Neural cell (in vitro differentiated cells): ENCODE results near the gene TRPM4.

Experiments used
- CTCF ChIP-seq: fragments of 450-650 bp; IDR thresholded peaks from 2 replicates; pipeline ENCODE4 v1.5.1; 2014; ENCODE audit warnings: antibody characterized with exemption, mild to moderate bottlenecking, moderate library complexity; ENCODE audit not compliant: poor library complexity, severe bottlenecking
- EP300 ChIP-seq: fragments of 450-650 bp; conservative IDR thresholded peaks from 2 replicates; pipeline ENCODE4 v1.6.1; 2014; ENCODE audit warnings: antibody characterized with exemption, mild to moderate bottlenecking, moderate library complexity; ENCODE audit not compliant: poor library complexity, severe bottlenecking
- EZH2 ChIP-seq: fragments of 200-600, 300-800 bp; shearing (Covaris generic), sonication (generic); IDR thresholded peaks from 2 replicates; pipeline ENCODE4 v1.6.1; 2014; ENCODE audit warnings: antibody characterized with exemption, low read length, borderline replicate concordance, mild to moderate bottlenecking; ENCODE audit not compliant: insufficient read depth, poor library complexity, severe bottlenecking
- MXI1 ChIP-seq: fragments of 450-650 bp; conservative IDR thresholded peaks from 2 replicates; pipeline ENCODE4 v1.6.1; 2014; ENCODE audit warnings: antibody characterized with exemption, mild to moderate bottlenecking; ENCODE audit not compliant: poor library complexity, severe bottlenecking
- POLR2AphosphoS5 ChIP-seq: IDR thresholded peaks from 2 replicates; pipeline ENCODE4 v1.6.1; 2012
- SMC3 ChIP-seq: fragments of 450-650 bp; conservative IDR thresholded peaks from 2 replicates; pipeline ENCODE4 v1.6.1; 2014; ENCODE audit warnings: antibody characterized with exemption, mild to moderate bottlenecking, moderate library complexity; ENCODE audit not compliant: poor library complexity
- TAF1 ChIP-seq: IDR thresholded peaks from 2 replicates; pipeline ENCODE4 v1.6.1; 2012; ENCODE audit warnings: low read depth

GRCh38 chr19:49120868-49121267 lies 36.7 kb upstream of the TRPM4 start:
- no peak for TF ChIP-seq POLR2AphosphoS5
- no peak for TF ChIP-seq CTCF
- no peak for TF ChIP-seq MXI1
- TF ChIP-seq EP300 = no peak
- no peak for TF ChIP-seq EZH2
- TF ChIP-seq TAF1 = no peak
- no peak for TF ChIP-seq SMC3
